Naive thymus-derived CD8-positive, alpha-beta T cell (primary cell): ENCODE data around the gene LRBA. TPM values are rescaled to one million over a fixed set of nuclear protein-coding genes. Genes with fewer than 3 reads are reported as not detected.
"Not testable (repeated sequence)": the region's sequence is repeated elsewhere in the genome, so short reads cannot be mapped to it uniquely, and the experiment has no call there.

Source experiments
- ATAC-seq, 2 donors: fragments of 150-1000 bp; cut with Tn5 transposase in 1 of 2; sonication (Bioruptor Pico), chemical (Tn5 transposase) in 1 of 2; 1 replicate in 1 of 2; 2 replicates in 1 of 2; pipeline ENCODE4 v1.10.0; 2021; ENCODE audit warnings: mild to moderate bottlenecking in 2 of 2, moderate library complexity in 2 of 2
- POLR2A ChIA-PET: fragments of 350-600 bp; sonication (Branson Sonifier 250); formaldehyde crosslinking; loops from one replicate; lab custom pipeline; 2021; ENCODE audit warnings: antibody characterized with exemption; lab: Charles Lee
- DNase-seq, 10 donors: peaks; one replicate each; pipeline versions ENCODE4 v3.0.0 to v3.0.0-alpha.2; 2020 to 2022
- H3K27ac Mint-ChIP-seq, 10 donors: one replicate each; pipeline ENCODE4 v1.8.0; 2020 to 2022; ENCODE audit warnings: mild to moderate bottlenecking in 10 of 10, mixed read lengths in 10 of 10, moderate library complexity in 4 of 10, inconsistent platforms in 1 of 10
- H3K27me3 Mint-ChIP-seq, 5 donors: one replicate each; pipeline ENCODE4 v1.8.0; 2021 to 2022; ENCODE audit warnings: mixed read lengths in 5 of 5
- H3K36me3 Mint-ChIP-seq, 3 donors: one replicate each; pipeline ENCODE4 v1.8.0; 2020 to 2022; ENCODE audit warnings: mixed read lengths in 3 of 3, mild to moderate bottlenecking in 2 of 3, inconsistent platforms in 1 of 3
- H3K4me1 Mint-ChIP-seq, 4 donors: one replicate each; pipeline ENCODE4 v1.8.0; 2021 to 2022; ENCODE audit warnings: mixed read lengths in 4 of 4
- H3K4me3 Mint-ChIP-seq, 10 donors: one replicate each; pipeline ENCODE4 v1.8.0; 2020 to 2022; ENCODE audit warnings: mild to moderate bottlenecking in 10 of 10, mixed read lengths in 10 of 10, moderate library complexity in 6 of 10, inconsistent platforms in 1 of 10
- H3K9me3 Mint-ChIP-seq, 9 donors: one replicate each; pipeline ENCODE4 v1.8.0; 2020 to 2022; ENCODE audit warnings: mixed read lengths in 9 of 9, mild to moderate bottlenecking in 3 of 9, inconsistent platforms in 1 of 9, moderate library complexity in 1 of 9
- polyA plus RNA-seq, 3 donors: library from polyadenylated mRNA; unstranded; fragments of 300-500 nt; fragmentation: Illumina TruSeq; gene quantifications; one replicate each; pipeline ENCODE4 v1.2.3, GENCODE V29; 2021
- total RNA-seq, 8 experiments: library from RNA in 2 of 8; stranded (reverse) in 2 of 8; gene quantifications; one replicate each; pipeline ENCODE4 v1.2.3 and lab custom pipeline; 2021 to 2026

Gene LRBA
- total and polyA plus RNA-seq, 5 experiments from 2014 or later = 16.4 to 57.7 (median 18.4) TPM

GRCh38 chr4:150694438-150694837 lies 320.6 kb downstream of the LRBA start:
- POLR2A ChIA-PET = no interaction called here
- ATAC-seq (no peak), DNase-seq (no peak)
- Mint-ChIP-seq H3K27me3 (no peaks in the 10 kb centered on the region), H3K27ac (peak overlapping the region in 2 of 10 donors; percentile 8 to 69), H3K4me1 (peaks cover 0 to 8% (median 6%) of the 10 kb centered on the region in 4 donors), H3K9me3 (peaks cover 0 to 3% (median 0%) of the 10 kb centered on the region in 9 donors), H3K4me3 (no peak overlapping the region), H3K36me3 (peaks cover 4 to 23% (median 11%) of the 10 kb centered on the region in 3 donors)

GRCh38 chr4:150683775-150684350 lies 331.2 kb downstream of the LRBA start:
- peaks cover 0 to 12% (median 0%) of the 10 kb centered on the region in 4 donors for H3K4me1 Mint-ChIP-seq
- H3K9me3 Mint-ChIP-seq = no peaks in the 10 kb centered on the region
- no peak overlapping the region for H3K4me3 Mint-ChIP-seq
- H3K36me3 Mint-ChIP-seq = peaks cover 12 to 42% (median 21%) of the 10 kb centered on the region in 3 donors
- POLR2A ChIA-PET = no interaction called here
- ATAC-seq (no peak), DNase-seq (no peak)
- H3K27ac Mint-ChIP-seq = peak overlapping the region in 1 of 10 donors; percentile 32
- H3K27me3 Mint-ChIP-seq = no peaks in the 10 kb centered on the region

- peaks cover 12 to 38% (median 23%) of the 10 kb centered on the region in 3 donors for H3K36me3 Mint-ChIP-seq
- H3K27ac Mint-ChIP-seq = no peak overlapping the region
Observed at GRCh38 chr4:150682126-150682525, 333.0 kb downstream of the LRBA start.

GRCh38 chr4:150681063-150681462 lies 334.0 kb downstream of the LRBA start:
- H3K4me3 Mint-ChIP-seq = no peak overlapping the region
- DNase-seq (no peak), ATAC-seq (no peak)
- H3K36me3 Mint-ChIP-seq = peaks cover 12 to 43% (median 23%) of the 10 kb centered on the region in 3 donors
- no peak overlapping the region for H3K27ac Mint-ChIP-seq
- no peaks in the 10 kb centered on the region for H3K4me1 Mint-ChIP-seq
- no peaks in the 10 kb centered on the region for H3K27me3 Mint-ChIP-seq
- POLR2A ChIA-PET = no interaction called here
- no peaks in the 10 kb centered on the region for H3K9me3 Mint-ChIP-seq

More at GRCh38 chr4:150682126-150682525, 333.0 kb downstream of the LRBA start:
- no peaks in the 10 kb centered on the region for H3K27me3 Mint-ChIP-seq
- H3K4me1 Mint-ChIP-seq = no peaks in the 10 kb centered on the region
- H3K4me3 Mint-ChIP-seq = no peak overlapping the region
- no peak for DNase-seq
- POLR2A ChIA-PET = no interaction called here
- no peak for ATAC-seq
- no peaks in the 10 kb centered on the region for H3K9me3 Mint-ChIP-seq

GRCh38 chr4:150680651-150681050 lies 334.4 kb downstream of the LRBA start:
- Mint-ChIP-seq H3K27ac (no peak overlapping the region), H3K27me3 (no peaks in the 10 kb centered on the region), H3K4me3 (no peak overlapping the region), H3K4me1 (no peaks in the 10 kb centered on the region), H3K9me3 (no peaks in the 10 kb centered on the region), H3K36me3 (peaks cover 12 to 43% (median 23%) of the 10 kb centered on the region in 3 donors)
- no peak for ATAC-seq
- POLR2A ChIA-PET = no interaction called here
- DNase-seq = no peak

GRCh38 chr4:150679765-150680343 lies 335.2 kb downstream of the LRBA start:
- Mint-ChIP-seq H3K4me3 (no peak overlapping the region), H3K27ac (no peak overlapping the region), H3K9me3 (no peaks in the 10 kb centered on the region), H3K4me1 (no peaks in the 10 kb centered on the region), H3K36me3 (peaks cover 12 to 45% (median 23%) of the 10 kb centered on the region in 3 donors), H3K27me3 (no peaks in the 10 kb centered on the region)
- DNase-seq (no peak), ATAC-seq (no peak)
- POLR2A ChIA-PET = no interaction called here

- Mint-ChIP-seq H3K9me3 (no peaks in the 10 kb centered on the region), H3K27me3 (no peaks in the 10 kb centered on the region), H3K27ac (no peak overlapping the region), H3K36me3 (peaks cover 12 to 43% (median 23%) of the 10 kb centered on the region in 3 donors), H3K4me1 (no peaks in the 10 kb centered on the region), H3K4me3 (no peak overlapping the region)
- POLR2A ChIA-PET = no interaction called here
- DNase-seq = no peak
- no peak for ATAC-seq
Observed at GRCh38 chr4:150679018-150679764, 335.9 kb downstream of the LRBA start.

- no peaks in the 10 kb centered on the region for H3K9me3 Mint-ChIP-seq
- no peak overlapping the region for H3K4me3 Mint-ChIP-seq
- peaks cover 0 to 1% (median 0%) of the 10 kb centered on the region in 4 donors for H3K4me1 Mint-ChIP-seq
- H3K36me3 Mint-ChIP-seq = peaks cover 0 to 23% (median 13%) of the 10 kb centered on the region in 3 donors
- DNase-seq (no peak), ATAC-seq (no peak)
- POLR2A ChIA-PET = no interaction called here
- H3K27ac Mint-ChIP-seq = no peak overlapping the region
- H3K27me3 Mint-ChIP-seq = no peaks in the 10 kb centered on the region
Observed at GRCh38 chr4:150673793-150674192, 341.3 kb downstream of the LRBA start.

- no peak overlapping the region for H3K4me3 Mint-ChIP-seq
- POLR2A ChIA-PET = no interaction called here
- DNase-seq (no peak), ATAC-seq (no peak)
- no peaks in the 10 kb centered on the region for H3K27me3 Mint-ChIP-seq
- H3K36me3 Mint-ChIP-seq = peaks cover 0 to 28% (median 11%) of the 10 kb centered on the region in 3 donors
- peaks cover 0 to 1% (median 0%) of the 10 kb centered on the region in 4 donors for H3K4me1 Mint-ChIP-seq
- H3K9me3 Mint-ChIP-seq = no peaks in the 10 kb centered on the region
- no peak overlapping the region for H3K27ac Mint-ChIP-seq
Observed at GRCh38 chr4:150668824-150669223, 346.3 kb downstream of the LRBA start.

- Mint-ChIP-seq H3K9me3 (no peaks in the 10 kb centered on the region), H3K36me3 (peaks cover 0 to 33% (median 20%) of the 10 kb centered on the region in 3 donors), H3K27ac (no peak overlapping the region), H3K4me1 (no peaks in the 10 kb centered on the region), H3K4me3 (no peak overlapping the region), H3K27me3 (no peaks in the 10 kb centered on the region)
- DNase-seq (no peak), ATAC-seq (no peak)
- POLR2A ChIA-PET = no interaction called here
Observed at GRCh38 chr4:150664935-150665334, 350.1 kb downstream of the LRBA start.

GRCh38 chr4:150662686-150663085 lies 352.4 kb downstream of the LRBA start:
- ATAC-seq (no peak), DNase-seq (no peak)
- no peak overlapping the region for H3K4me3 Mint-ChIP-seq
- H3K27ac Mint-ChIP-seq = peak overlapping the region in 5 of 10 donors; percentile 1 to 61 (median 36)
- no peaks in the 10 kb centered on the region for H3K27me3 Mint-ChIP-seq
- POLR2A ChIA-PET = no interaction called here
- H3K36me3 Mint-ChIP-seq = peaks cover 0 to 26% (median 21%) of the 10 kb centered on the region in 3 donors
- H3K4me1 Mint-ChIP-seq = no peaks in the 10 kb centered on the region
- H3K9me3 Mint-ChIP-seq = no peaks in the 10 kb centered on the region

- H3K9me3 Mint-ChIP-seq, H3K27me3 Mint-ChIP-seq, H3K4me3 Mint-ChIP-seq, H3K27ac Mint-ChIP-seq, DNase-seq, ATAC-seq, H3K4me1 Mint-ChIP-seq, POLR2A ChIA-PET: not testable (repeated sequence)
- H3K36me3 Mint-ChIP-seq = peaks cover under 1 to 24% (median 23%) of the 10 kb centered on the region in 3 donors
Observed at GRCh38 chr4:150661551-150661950, 353.5 kb downstream of the LRBA start.

- peaks cover 9 to 24% (median 19%) of the 10 kb centered on the region in 3 donors for H3K36me3 Mint-ChIP-seq
- DNase-seq, H3K4me3 Mint-ChIP-seq, POLR2A ChIA-PET, H3K27me3 Mint-ChIP-seq, H3K9me3 Mint-ChIP-seq, ATAC-seq, H3K4me1 Mint-ChIP-seq, H3K27ac Mint-ChIP-seq: not testable (repeated sequence)
Observed at GRCh38 chr4:150658258-150658657, 356.8 kb downstream of the LRBA start.
